GM19395 (cell line): ENCODE results near the gene ITGA4.

Experiments
- ATAC-seq: cut with Tn5 transposase; IDR thresholded peaks from one replicate; pipeline ENCODE4 v1.9.1; 2021; ENCODE audit warnings: mild to moderate bottlenecking, moderate library complexity; ENCODE audit not compliant: unreplicated experiment

ITGA4 gene

GRCh38 chr2:181499231-181499630 lies 42.0 kb downstream of the ITGA4 start:
- ATAC-seq: no peak

- no peak for ATAC-seq
Measured at GRCh38 chr2:181500201-181500600, 43.0 kb downstream of the ITGA4 start.

GRCh38 chr2:181515719-181516118 lies 58.5 kb downstream of the ITGA4 start:
- ATAC-seq: no peak

GRCh38 chr2:181516992-181517391 lies 59.8 kb downstream of the ITGA4 start:
- ATAC-seq: no peak

GRCh38 chr2:181517685-181518301 lies 60.6 kb downstream of the ITGA4 start:
- ATAC-seq: no peak

- no peak for ATAC-seq
Measured at GRCh38 chr2:181520253-181520652, 63.1 kb downstream of the ITGA4 start.

- no peak for ATAC-seq
Measured at GRCh38 chr2:181523756-181524155, 66.6 kb downstream of the ITGA4 start.

- no peak for ATAC-seq
Measured at GRCh38 chr2:181526014-181526413, 68.8 kb downstream of the ITGA4 start.

- ATAC-seq: no peak
Measured at GRCh38 chr2:181527058-181527457, 69.9 kb downstream of the ITGA4 start.

- ATAC-seq: no peak
Measured at GRCh38 chr2:181528441-181528840, 71.3 kb downstream of the ITGA4 start.

- ATAC-seq: no peak
Measured at GRCh38 chr2:181536730-181537129, 79.5 kb downstream of the ITGA4 start.

GRCh38 chr2:181540421-181540820 lies 83.2 kb downstream of the ITGA4 start:
- no peak for ATAC-seq

GRCh38 chr2:181542170-181542569 lies 85.0 kb downstream of the ITGA4 start:
- ATAC-seq: no peak

GRCh38 chr2:181546086-181546485 lies 88.9 kb downstream of the ITGA4 start:
- no peak for ATAC-seq

GRCh38 chr2:181552808-181553207 lies 95.6 kb downstream of the ITGA4 start:
- ATAC-seq: no peak

- ATAC-seq: no peak
Measured at GRCh38 chr2:181553244-181553643, 96.1 kb downstream of the ITGA4 start.

GRCh38 chr2:181554061-181554830 lies 97.1 kb downstream of the ITGA4 start:
- ATAC-seq: no peak

- no peak for ATAC-seq
Measured at GRCh38 chr2:181558371-181558770, 101.2 kb downstream of the ITGA4 start.

- no peak for ATAC-seq
Measured at GRCh38 chr2:181563101-181563692, 106.0 kb downstream of the ITGA4 start.

- ATAC-seq: no peak
Measured at GRCh38 chr2:181566334-181567032, 109.3 kb downstream of the ITGA4 start.

- ATAC-seq: no peak
Measured at GRCh38 chr2:181570059-181570458, 112.9 kb downstream of the ITGA4 start.
